Activated T-cell treated with anti-CD3 and anti-CD28 coated beads, Interleukin-2, amount 50 U/mL, for 4 hours (primary cell): ENCODE measurements around the gene CNTNAP2. TPM values are rescaled to one million over a fixed set of nuclear protein-coding genes. Genes with fewer than 3 reads are reported as not detected.

Source experiments
- ATAC-seq, 2 donors: fragments of 200-7000 bp; cut with Tn5 transposase; one replicate each; pipeline ENCODE4 v1.10.0; 2021
- DNase-seq: peaks from one replicate; pipeline ENCODE4 v3.0.0-alpha.2; 2020
- H3K27me3 Mint-ChIP-seq: one replicate; pipeline ENCODE4 v1.8.0; 2021; ENCODE audit warnings: low read depth, mixed read lengths
- H3K36me3 Mint-ChIP-seq: one replicate; pipeline ENCODE4 v1.8.0; 2022; ENCODE audit warnings: mixed read lengths; ENCODE audit not compliant: insufficient read depth
- H3K4me1 Mint-ChIP-seq: one replicate; pipeline ENCODE4 v1.8.0; 2021; ENCODE audit warnings: low read depth, mixed read lengths
- H3K4me3 Mint-ChIP-seq: one replicate; pipeline ENCODE4 v1.8.0; 2021; ENCODE audit warnings: mild to moderate bottlenecking, moderate library complexity, mixed read lengths
- H3K9me3 Mint-ChIP-seq: one replicate; pipeline ENCODE4 v1.8.0; 2021; ENCODE audit warnings: mixed read lengths
- total RNA-seq, 3 donors: library from RNA; stranded (reverse); gene quantifications; one replicate each; pipeline ENCODE4 v1.2.1, GENCODE V29; 2021

The CNTNAP2 gene
- total RNA-seq, 3 donors from 2014 or later, result not detected

DNA sequence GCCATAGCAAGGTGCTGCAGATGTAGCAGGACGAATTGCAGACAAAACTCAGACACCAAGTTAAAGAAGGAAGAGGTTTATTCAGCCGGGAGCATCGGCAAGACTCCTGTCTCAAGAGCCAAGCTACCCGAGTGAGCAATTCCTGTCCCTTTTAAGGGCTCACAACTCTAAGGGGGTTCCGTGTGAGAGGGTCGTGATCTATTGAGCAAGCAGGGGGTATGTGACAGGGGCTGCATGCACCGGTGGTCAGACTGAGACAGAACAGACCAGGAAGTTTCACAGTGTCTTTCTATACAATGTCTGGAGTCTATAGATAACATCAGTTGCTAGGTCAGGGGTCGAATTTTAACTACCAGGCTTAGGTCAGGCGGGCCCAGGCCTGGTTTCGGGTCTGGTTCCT lies 2252.0 kb downstream of the CNTNAP2 start:
- Mint-ChIP-seq H3K4me1 (no peaks in the 10 kb centered on the region), H3K36me3 (no peaks in the 10 kb centered on the region), H3K9me3 (no peaks in the 10 kb centered on the region), H3K27me3 (no peaks in the 10 kb centered on the region), H3K4me3 (no peak overlapping the region)
- ATAC-seq, result no peak
- DNase-seq, result no peak

DNA sequence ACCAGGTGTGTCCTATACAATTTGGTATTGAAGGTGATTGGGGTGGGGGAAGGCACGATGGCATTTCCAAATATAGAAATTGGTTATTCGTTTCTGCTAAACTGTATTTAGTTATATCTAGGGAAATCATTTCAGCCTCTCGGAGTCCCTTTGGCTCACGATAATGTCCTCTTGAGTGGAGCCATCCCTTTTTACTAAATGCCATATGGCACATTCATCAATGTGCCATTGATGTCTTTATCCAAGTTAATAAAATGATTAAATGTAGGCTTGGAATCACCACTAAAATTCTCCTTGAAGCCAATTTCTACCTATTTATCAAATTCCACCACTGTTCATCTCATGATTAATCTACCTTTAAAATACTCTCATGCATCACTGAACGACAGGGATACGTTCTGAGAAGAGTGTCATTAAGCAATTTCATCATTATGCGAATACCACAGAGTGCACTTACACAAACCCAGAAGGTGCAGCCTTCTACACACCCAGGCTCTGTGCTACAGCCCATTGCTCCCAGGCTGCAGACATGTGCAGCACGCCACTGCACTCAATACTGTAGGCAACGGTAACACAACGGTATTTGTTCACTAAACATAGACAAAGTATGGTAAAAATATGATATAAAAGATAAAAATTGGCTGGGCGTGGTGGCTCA lies 2254.8 kb downstream of the CNTNAP2 start:
- DNase-seq (no peak), ATAC-seq (no peak)
- Mint-ChIP-seq H3K9me3 (no peaks in the 10 kb centered on the region), H3K36me3 (no peaks in the 10 kb centered on the region), H3K4me3 (no peak overlapping the region), H3K4me1 (no peaks in the 10 kb centered on the region), H3K27me3 (no peaks in the 10 kb centered on the region)

- Mint-ChIP-seq H3K27me3 (no peaks in the 10 kb centered on the region), H3K36me3 (no peaks in the 10 kb centered on the region), H3K4me1 (no peaks in the 10 kb centered on the region), H3K4me3 (no peak overlapping the region), H3K9me3 (no peaks in the 10 kb centered on the region)
- no peak for DNase-seq
- ATAC-seq, result no peak
Observed at GRCh38 chr7:148374396-148375259, 2258.0 kb downstream of the CNTNAP2 start.

- Mint-ChIP-seq H3K27me3 (no peaks in the 10 kb centered on the region), H3K4me1 (no peaks in the 10 kb centered on the region), H3K9me3 (no peaks in the 10 kb centered on the region), H3K4me3 (no peak overlapping the region), H3K36me3 (no peaks in the 10 kb centered on the region)
- ATAC-seq (no peak), DNase-seq (no peak)
Observed at GRCh38 chr7:148379677-148380076, 2263.1 kb downstream of the CNTNAP2 start.

- H3K36me3 Mint-ChIP-seq, result no peaks in the 10 kb centered on the region
- no peak overlapping the region for H3K4me3 Mint-ChIP-seq
- DNase-seq (no peak), ATAC-seq (no peak)
- H3K27me3 Mint-ChIP-seq, result no peaks in the 10 kb centered on the region
- no peaks in the 10 kb centered on the region for H3K4me1 Mint-ChIP-seq
- no peaks in the 10 kb centered on the region for H3K9me3 Mint-ChIP-seq
Observed at GRCh38 chr7:148380596-148381419, 2264.2 kb downstream of the CNTNAP2 start.

DNA sequence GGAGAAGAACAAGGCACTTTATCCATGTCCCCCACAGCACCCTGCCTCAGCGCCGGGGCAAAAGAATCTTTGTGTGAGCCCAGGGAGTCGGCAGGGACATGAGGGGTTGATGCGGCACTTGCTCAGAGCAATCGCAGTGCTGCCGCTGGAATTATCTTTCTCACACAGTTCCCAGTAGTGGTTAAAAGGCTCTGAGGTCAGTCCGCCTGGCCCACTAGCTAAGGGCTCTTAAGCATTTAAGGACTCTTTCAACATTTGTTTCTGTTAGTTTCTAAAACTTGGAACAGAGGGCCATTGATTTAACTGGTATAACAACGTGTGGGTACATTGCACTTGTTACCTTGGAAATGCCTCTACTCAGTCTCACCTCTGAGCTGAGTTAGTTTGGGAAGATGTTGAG lies 2266.0 kb downstream of the CNTNAP2 start:
- DNase-seq, result no peak
- no peaks in the 10 kb centered on the region for H3K4me1 Mint-ChIP-seq
- H3K27me3 Mint-ChIP-seq, result no peaks in the 10 kb centered on the region
- no peaks in the 10 kb centered on the region for H3K9me3 Mint-ChIP-seq
- no peak overlapping the region for H3K4me3 Mint-ChIP-seq
- no peak for ATAC-seq
- no peaks in the 10 kb centered on the region for H3K36me3 Mint-ChIP-seq

GRCh38 chr7:148383651-148384050 lies 2267.1 kb downstream of the CNTNAP2 start:
- ATAC-seq, result no peak
- no peak for DNase-seq
- H3K27me3 Mint-ChIP-seq, result no peaks in the 10 kb centered on the region
- H3K4me1 Mint-ChIP-seq, result no peaks in the 10 kb centered on the region
- H3K9me3 Mint-ChIP-seq, result no peaks in the 10 kb centered on the region
- H3K36me3 Mint-ChIP-seq, result no peaks in the 10 kb centered on the region
- no peak overlapping the region for H3K4me3 Mint-ChIP-seq

- ATAC-seq, result no peak
- Mint-ChIP-seq H3K9me3 (no peaks in the 10 kb centered on the region), H3K4me3 (no peak overlapping the region)
Observed at GRCh38 chr7:148385009-148385682, 2268.5 kb downstream of the CNTNAP2 start.

GRCh38 chr7:148390381-148390780 lies 2273.8 kb downstream of the CNTNAP2 start:
- H3K4me1 Mint-ChIP-seq, result no peaks in the 10 kb centered on the region
- peaks cover 6% of the 10 kb centered on the region for H3K27me3 Mint-ChIP-seq
- no peaks in the 10 kb centered on the region for H3K9me3 Mint-ChIP-seq
- no peak for DNase-seq
- no peaks in the 10 kb centered on the region for H3K36me3 Mint-ChIP-seq
- H3K4me3 Mint-ChIP-seq, result no peak overlapping the region
- ATAC-seq, result no peak

More at GRCh38 chr7:148385009-148385682, 2268.5 kb downstream of the CNTNAP2 start:
- no peak for DNase-seq
- H3K4me1 Mint-ChIP-seq, result no peaks in the 10 kb centered on the region
- no peaks in the 10 kb centered on the region for H3K27me3 Mint-ChIP-seq
- no peaks in the 10 kb centered on the region for H3K36me3 Mint-ChIP-seq

DNA sequence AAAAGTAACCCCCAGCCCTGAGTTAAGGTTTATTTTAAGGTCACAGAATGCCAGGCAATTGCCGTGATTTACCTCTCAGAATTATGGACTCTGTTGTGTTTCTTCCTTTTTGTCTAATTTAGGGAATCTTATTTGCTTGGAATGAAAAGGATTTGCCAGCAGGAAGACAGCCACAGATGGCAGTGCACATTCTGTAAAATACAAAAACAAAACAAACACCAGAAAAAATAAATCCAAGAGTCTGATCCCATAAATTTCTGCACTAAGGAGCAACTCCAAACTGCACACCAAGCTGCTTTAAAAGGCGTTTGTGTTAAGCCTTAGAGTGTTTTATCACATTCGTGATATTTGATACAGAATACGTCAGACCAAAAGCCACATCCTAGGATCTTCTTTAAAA lies 2275.0 kb downstream of the CNTNAP2 start:
- no peaks in the 10 kb centered on the region for H3K36me3 Mint-ChIP-seq
- no peak for DNase-seq
- peaks cover 16% of the 10 kb centered on the region for H3K27me3 Mint-ChIP-seq
- H3K4me3 Mint-ChIP-seq, result no peak overlapping the region
- H3K4me1 Mint-ChIP-seq, result no peaks in the 10 kb centered on the region
- no peaks in the 10 kb centered on the region for H3K9me3 Mint-ChIP-seq
- no peak for ATAC-seq

GRCh38 chr7:148394582-148394981 lies 2278.0 kb downstream of the CNTNAP2 start:
- no peaks in the 10 kb centered on the region for H3K4me1 Mint-ChIP-seq
- no peaks in the 10 kb centered on the region for H3K36me3 Mint-ChIP-seq
- ATAC-seq, result no peak
- DNase-seq, result no peak
- H3K9me3 Mint-ChIP-seq, result no peaks in the 10 kb centered on the region
- H3K27me3 Mint-ChIP-seq, result peaks cover 32% of the 10 kb centered on the region
- no peak overlapping the region for H3K4me3 Mint-ChIP-seq

DNA sequence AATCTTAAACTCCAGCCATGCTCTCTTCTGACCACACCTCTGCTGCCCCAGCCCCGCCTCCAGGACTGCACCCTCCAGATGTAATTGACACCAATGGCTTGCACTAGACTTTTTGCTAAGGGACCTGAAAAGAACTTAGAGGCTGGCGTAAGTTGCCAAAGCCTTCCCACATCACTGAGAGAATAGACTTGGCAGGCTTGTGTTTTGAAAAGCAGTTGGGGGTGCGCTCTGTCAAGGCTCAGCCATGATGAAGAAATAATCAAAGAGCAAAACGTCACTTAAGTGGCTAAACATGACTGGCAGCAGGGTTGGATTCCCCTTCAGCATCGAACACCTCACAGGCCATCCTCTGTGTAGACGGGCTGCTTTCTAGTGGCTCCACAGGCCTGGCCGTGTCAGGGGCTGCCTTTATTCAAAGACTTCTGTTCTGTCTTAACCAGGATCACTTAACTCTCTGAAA lies 2278.8 kb downstream of the CNTNAP2 start:
- ATAC-seq (no peak), DNase-seq (no peak)
- H3K4me3 Mint-ChIP-seq, result no peak overlapping the region
- H3K9me3 Mint-ChIP-seq, result no peaks in the 10 kb centered on the region
- H3K4me1 Mint-ChIP-seq, result no peaks in the 10 kb centered on the region
- H3K36me3 Mint-ChIP-seq, result no peaks in the 10 kb centered on the region
- peaks cover 37% of the 10 kb centered on the region for H3K27me3 Mint-ChIP-seq

DNA sequence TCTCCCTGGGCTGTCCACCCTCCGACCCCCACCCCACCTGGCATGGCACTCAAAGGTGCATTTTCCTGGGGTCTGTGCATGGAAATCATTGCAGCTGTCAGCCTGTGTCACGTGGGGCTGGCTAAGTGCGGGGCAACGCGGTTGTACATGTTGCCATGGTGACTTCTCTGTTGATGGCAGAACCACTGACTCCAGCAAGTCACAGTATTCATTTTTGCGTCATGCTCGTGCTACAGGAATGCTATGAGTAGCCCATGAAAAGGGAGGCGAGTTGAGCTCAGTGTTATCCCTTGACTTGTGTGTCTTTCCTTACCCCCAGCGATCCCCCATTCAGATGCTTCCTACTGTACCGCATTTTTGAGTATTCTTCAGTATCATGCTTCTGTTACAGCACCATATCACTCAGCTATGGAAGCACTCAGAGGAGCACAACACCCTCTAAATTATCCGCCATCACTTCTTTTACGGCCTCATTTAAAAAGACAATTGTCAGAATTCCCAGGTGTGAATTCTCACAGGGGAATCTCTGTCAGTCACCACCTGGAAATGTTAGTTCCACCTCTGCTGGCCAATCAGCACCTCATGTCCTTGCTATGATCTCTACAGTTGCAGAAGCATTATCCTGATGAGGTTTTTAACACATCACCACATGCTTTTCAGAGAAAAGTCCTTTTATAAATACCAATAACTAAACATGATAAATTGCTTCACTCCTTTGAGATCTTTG lies 2279.6 kb downstream of the CNTNAP2 start:
- Mint-ChIP-seq H3K9me3 (no peaks in the 10 kb centered on the region), H3K36me3 (no peaks in the 10 kb centered on the region), H3K4me3 (no peak overlapping the region), H3K4me1 (no peaks in the 10 kb centered on the region), H3K27me3 (peaks cover 42% of the 10 kb centered on the region)
- ATAC-seq, result no peak
- DNase-seq, result no peak
